NCI-H510A (cell line): ENCODE results near the gene EFCAB8.
"Not testable (repeated sequence)": the region's sequence is repeated elsewhere in the genome, so short reads cannot be mapped to it uniquely, and the experiment has no call there.

Experiments used
- DNase-seq: peaks from one replicate; lab custom pipeline; 2025; lab: John Stamatoyannopoulos, UW

Gene EFCAB8

GRCh38 chr20:32888636-32889035 is 29.9 kb downstream of the EFCAB8 start:
- DNase-seq: no peak

GRCh38 chr20:32889281-32889680 is 30.6 kb downstream of the EFCAB8 start:
- no peak for DNase-seq

- DNase-seq: no peak
These were observed 32.8 kb downstream of the EFCAB8 start for GRCh38 chr20:32891491-32891890.

GRCh38 chr20:32891926-32892660 is 33.4 kb downstream of the EFCAB8 start:
- DNase-seq: no peak

GRCh38 chr20:32893263-32894025 is 34.7 kb downstream of the EFCAB8 start:
- DNase-seq: no peak

GRCh38 chr20:32894026-32894483 is 35.3 kb downstream of the EFCAB8 start:
- DNase-seq: no peak

GRCh38 chr20:32894711-32895355 is 36.1 kb downstream of the EFCAB8 start:
- no peak for DNase-seq

GRCh38 chr20:32896521-32897280 is 38.0 kb downstream of the EFCAB8 start:
- no peak for DNase-seq

- DNase-seq: no peak
These were observed 40.0 kb downstream of the EFCAB8 start for GRCh38 chr20:32898729-32899128.

GRCh38 chr20:32902456-32903420 is 44.0 kb downstream of the EFCAB8 start:
- DNase-seq: peak; percentile 18

GRCh38 chr20:32903666-32904175 is 45.0 kb downstream of the EFCAB8 start:
- DNase-seq: no peak

GRCh38 chr20:32904678-32905077 is 46.0 kb downstream of the EFCAB8 start:
- not testable (repeated sequence) for DNase-seq

GRCh38 chr20:32906200-32906599 is 47.5 kb downstream of the EFCAB8 start:
- no peak for DNase-seq

- no peak for DNase-seq
These were observed 48.3 kb downstream of the EFCAB8 start for GRCh38 chr20:32906871-32907495.

- DNase-seq: no peak
These were observed 49.2 kb downstream of the EFCAB8 start for GRCh38 chr20:32907886-32908285.

GRCh38 chr20:32908334-32909292 is 49.9 kb downstream of the EFCAB8 start:
- no peak for DNase-seq

GRCh38 chr20:32909451-32909850 is 50.7 kb downstream of the EFCAB8 start:
- no peak for DNase-seq

GRCh38 chr20:32909896-32910571 is 51.3 kb downstream of the EFCAB8 start:
- DNase-seq: no peak
